Measurements from ENCODE around the gene CSTPP1. TPM values are rescaled to one million over a fixed set of nuclear protein-coding genes. Genes with fewer than 3 reads are reported as not detected.

Gene CSTPP1
- polyA plus RNA-seq, 1 donor from 2014 or later: 46.4 TPM

GRCh38 chr11:46889251-46889650 lies 47.3 kb upstream of the CSTPP1 start:
- no peak overlapping the region for H3K4me3 ChIP-seq (ENCODE audit: low read length)
- no peak overlapping the region for H3K27ac ChIP-seq (ENCODE audit: low read length)
- no peak overlapping the region for H2AFZ ChIP-seq (ENCODE audit: low read depth, low read length)
- TF ChIP-seq MXI1 (conservative IDR thresholded peaks at IDR 0.05; ENCODE audit: poor library complexity, severe bottlenecking) (no peak), SMC3 (conservative IDR thresholded peaks at IDR 0.05; ENCODE audit: poor library complexity) (no peak)
- H3F3A ChIP-seq (ENCODE audit: insufficient read depth, low read length, poor library complexity, severe bottlenecking): no peaks in the 10 kb centered on the region
- no peaks in the 10 kb centered on the region for H4K20me1 ChIP-seq (ENCODE audit: insufficient read depth)
- H3K36me3 ChIP-seq (ENCODE audit: insufficient read depth, low read length): no peaks in the 10 kb centered on the region
- H3K9me2 ChIP-seq (ENCODE audit: insufficient read depth, low read length): no peaks in the 10 kb centered on the region
- no peaks in the 10 kb centered on the region for H3K9me3 ChIP-seq (ENCODE audit: low read length)
- no peaks in the 10 kb centered on the region for H3K27me3 ChIP-seq (ENCODE audit: insufficient read depth, low read depth, low read length)
- H3K4me2 ChIP-seq (ENCODE audit: low read length): no peak overlapping the region
- no peak overlapping the region for H3K9ac ChIP-seq (ENCODE audit: low read length)
- no peaks in the 10 kb centered on the region for H3K79me2 ChIP-seq (replicated peaks; ENCODE audit: insufficient read depth, low read length)

GRCh38 chr11:46889689-46890475 lies 46.7 kb upstream of the CSTPP1 start:
- H3K36me3 ChIP-seq (ENCODE audit: insufficient read depth, low read length): no peaks in the 10 kb centered on the region
- no peak overlapping the region for H3K27ac ChIP-seq (ENCODE audit: low read length)

GRCh38 chr11:46890665-46891064 lies 45.9 kb upstream of the CSTPP1 start:
- Histone ChIP-seq H3K27ac (ENCODE audit: low read length) (no peak overlapping the region), H3K9ac (ENCODE audit: low read length) (no peak overlapping the region), H3F3A (ENCODE audit: insufficient read depth, low read length, poor library complexity, severe bottlenecking) (no peaks in the 10 kb centered on the region), H2AFZ (ENCODE audit: low read depth, low read length) (no peak overlapping the region), H3K27me3 (ENCODE audit: insufficient read depth, low read depth, low read length) (no peaks in the 10 kb centered on the region), H3K36me3 (ENCODE audit: insufficient read depth, low read length) (no peaks in the 10 kb centered on the region), H4K20me1 (ENCODE audit: insufficient read depth) (no peaks in the 10 kb centered on the region), H3K9me3 (ENCODE audit: low read length) (no peaks in the 10 kb centered on the region), H3K4me3 (ENCODE audit: low read length) (no peak overlapping the region), H3K4me2 (ENCODE audit: low read length) (no peak overlapping the region), H3K79me2 (replicated peaks; ENCODE audit: insufficient read depth, low read length) (no peaks in the 10 kb centered on the region), H3K9me2 (ENCODE audit: insufficient read depth, low read length) (no peaks in the 10 kb centered on the region)
- TF ChIP-seq EZH2 (IDR thresholded peaks at IDR 0.05; ENCODE audit: borderline replicate concordance, insufficient read depth, low read length, poor library complexity, severe bottlenecking) (no peak), EP300 (conservative IDR thresholded peaks at IDR 0.05; ENCODE audit: poor library complexity, severe bottlenecking) (no peak), TAF1 (IDR thresholded peaks at IDR 0.05; ENCODE audit: low read depth) (no peak), CTCF (IDR thresholded peaks at IDR 0.05; ENCODE audit: poor library complexity, severe bottlenecking) (no peak), POLR2AphosphoS5 (IDR thresholded peaks at IDR 0.05) (no peak), SMC3 (conservative IDR thresholded peaks at IDR 0.05; ENCODE audit: poor library complexity) (no peak), RAD21 (conservative IDR thresholded peaks at IDR 0.05) (no peak), REST (IDR thresholded peaks at IDR 0.05; ENCODE audit: borderline replicate concordance) (no peak), MXI1 (conservative IDR thresholded peaks at IDR 0.05; ENCODE audit: poor library complexity, severe bottlenecking) (no peak)

More at GRCh38 chr11:46889689-46890475, 46.7 kb upstream of the CSTPP1 start:
- H3K4me3 ChIP-seq (ENCODE audit: low read length): no peak overlapping the region
- no peak overlapping the region for H3K4me2 ChIP-seq (ENCODE audit: low read length)
- H2AFZ ChIP-seq (ENCODE audit: low read depth, low read length): no peak overlapping the region
- peak; percentile 97 for TF ChIP-seq SMC3 (conservative IDR thresholded peaks at IDR 0.05; ENCODE audit: poor library complexity)
- TF ChIP-seq MXI1 (conservative IDR thresholded peaks at IDR 0.05; ENCODE audit: poor library complexity, severe bottlenecking): no peak
- TF ChIP-seq RAD21 (conservative IDR thresholded peaks at IDR 0.05): peak; percentile 98
- peak; percentile 95 for TF ChIP-seq CTCF (IDR thresholded peaks at IDR 0.05; ENCODE audit: poor library complexity, severe bottlenecking)
- no peaks in the 10 kb centered on the region for H4K20me1 ChIP-seq (ENCODE audit: insufficient read depth)
- H3K9me3 ChIP-seq (ENCODE audit: low read length): no peaks in the 10 kb centered on the region
- H3K9ac ChIP-seq (ENCODE audit: low read length): no peak overlapping the region
- H3K27me3 ChIP-seq (ENCODE audit: insufficient read depth, low read depth, low read length): no peaks in the 10 kb centered on the region
- H3K9me2 ChIP-seq (ENCODE audit: insufficient read depth, low read length): no peaks in the 10 kb centered on the region
- H3K79me2 ChIP-seq (replicated peaks; ENCODE audit: insufficient read depth, low read length): no peaks in the 10 kb centered on the region
- H3F3A ChIP-seq (ENCODE audit: insufficient read depth, low read length, poor library complexity, severe bottlenecking): no peaks in the 10 kb centered on the region
